ENCODE results near the gene DIRAS2.

Gene DIRAS2

DNA sequence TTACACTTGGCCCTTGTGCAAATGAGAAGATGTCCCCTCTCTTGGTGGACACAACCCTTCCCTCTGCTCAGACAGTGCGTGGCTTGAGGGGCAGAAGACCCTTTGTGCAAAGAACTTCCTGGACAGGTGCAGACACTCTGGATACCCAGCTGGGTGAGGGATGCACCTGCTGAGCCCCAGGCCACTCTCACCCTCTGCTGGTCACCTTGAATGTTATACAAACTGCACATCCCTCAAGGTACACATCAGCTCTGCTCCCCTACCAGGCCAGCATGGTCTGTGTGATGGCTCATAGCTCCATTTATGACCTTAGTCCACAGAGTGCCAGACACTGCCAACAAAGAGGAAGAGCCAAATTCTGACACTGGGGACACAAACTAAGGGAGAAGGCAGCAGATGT lies 3.1 kb upstream of the DIRAS2 start:
- H3K36me3 ChIP-seq, result no peaks in the 10 kb centered on the region
- H3K4me1 ChIP-seq, result no peaks in the 10 kb centered on the region
- no peak overlapping the region for H3K4me3 ChIP-seq (ENCODE audit: low read depth, low read length)
- DNase-seq, result no peak
- TF ChIP-seq, protein P1, sequence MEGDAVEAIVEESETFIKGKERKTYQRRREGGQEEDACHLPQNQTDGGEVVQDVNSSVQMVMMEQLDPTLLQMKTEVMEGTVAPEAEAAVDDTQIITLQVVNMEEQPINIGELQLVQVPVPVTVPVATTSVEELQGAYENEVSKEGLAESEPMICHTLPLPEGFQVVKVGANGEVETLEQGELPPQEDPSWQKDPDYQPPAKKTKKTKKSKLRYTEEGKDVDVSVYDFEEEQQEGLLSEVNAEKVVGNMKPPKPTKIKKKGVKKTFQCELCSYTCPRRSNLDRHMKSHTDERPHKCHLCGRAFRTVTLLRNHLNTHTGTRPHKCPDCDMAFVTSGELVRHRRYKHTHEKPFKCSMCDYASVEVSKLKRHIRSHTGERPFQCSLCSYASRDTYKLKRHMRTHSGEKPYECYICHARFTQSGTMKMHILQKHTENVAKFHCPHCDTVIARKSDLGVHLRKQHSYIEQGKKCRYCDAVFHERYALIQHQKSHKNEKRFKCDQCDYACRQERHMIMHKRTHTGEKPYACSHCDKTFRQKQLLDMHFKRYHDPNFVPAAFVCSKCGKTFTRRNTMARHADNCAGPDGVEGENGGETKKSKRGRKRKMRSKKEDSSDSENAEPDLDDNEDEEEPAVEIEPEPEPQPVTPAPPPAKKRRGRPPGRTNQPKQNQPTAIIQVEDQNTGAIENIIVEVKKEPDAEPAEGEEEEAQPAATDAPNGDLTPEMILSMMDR (IDR thresholded peaks at IDR 0.05; ENCODE audit: low read depth, low read length), result no peak
- H3K9me3 ChIP-seq, result no peaks in the 10 kb centered on the region; the same call in 1 of the 2 replicates
- H3K27me3 ChIP-seq, result peaks cover 17% of the 10 kb centered on the region

GRCh38 chr9:90641884-90642487 lies 638 bp downstream of the DIRAS2 start:
- no peak for DNase-seq
- peaks cover 8% of the 10 kb centered on the region for H3K27me3 ChIP-seq
- TF ChIP-seq, protein P1 (IDR thresholded peaks at IDR 0.05; ENCODE audit: low read depth, low read length), result no peak
- no peaks in the 10 kb centered on the region for H3K36me3 ChIP-seq
- peaks cover 4% of the 10 kb centered on the region for H3K4me1 ChIP-seq
- H3K9me3 ChIP-seq, result no peaks in the 10 kb centered on the region
- H3K4me3 ChIP-seq (ENCODE audit: low read depth, low read length), result peak overlapping the region; percentile 59

DNA sequence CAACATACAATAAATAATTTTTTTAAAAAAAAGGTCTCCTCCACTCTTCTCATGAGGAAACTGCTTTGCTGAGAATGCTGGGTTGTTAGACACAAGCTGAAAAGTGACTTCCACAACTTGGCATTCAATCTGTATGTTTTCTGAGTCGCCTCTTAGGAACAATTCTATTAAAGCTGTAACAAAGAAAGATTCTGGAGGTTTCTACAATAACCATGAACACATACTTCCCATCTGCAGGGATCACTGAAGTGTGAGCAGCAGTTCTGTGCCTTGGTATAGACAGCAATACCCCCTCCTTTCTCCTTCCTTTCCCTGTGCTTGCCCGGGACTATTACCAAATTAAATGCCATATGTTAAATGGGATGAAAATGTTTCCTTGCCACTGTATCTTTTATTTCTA lies 1.5 kb downstream of the DIRAS2 start:
- no peaks in the 10 kb centered on the region for H3K9me3 ChIP-seq
- H3K27me3 ChIP-seq, result peaks cover 8% of the 10 kb centered on the region
- no peaks in the 10 kb centered on the region for H3K36me3 ChIP-seq
- no peak overlapping the region for H3K4me3 ChIP-seq (ENCODE audit: low read depth, low read length)
- H3K4me1 ChIP-seq, result peaks cover 4% of the 10 kb centered on the region
- TF ChIP-seq, protein P1 (IDR thresholded peaks at IDR 0.05; ENCODE audit: low read depth, low read length), result no peak
- no peak for DNase-seq

DNA sequence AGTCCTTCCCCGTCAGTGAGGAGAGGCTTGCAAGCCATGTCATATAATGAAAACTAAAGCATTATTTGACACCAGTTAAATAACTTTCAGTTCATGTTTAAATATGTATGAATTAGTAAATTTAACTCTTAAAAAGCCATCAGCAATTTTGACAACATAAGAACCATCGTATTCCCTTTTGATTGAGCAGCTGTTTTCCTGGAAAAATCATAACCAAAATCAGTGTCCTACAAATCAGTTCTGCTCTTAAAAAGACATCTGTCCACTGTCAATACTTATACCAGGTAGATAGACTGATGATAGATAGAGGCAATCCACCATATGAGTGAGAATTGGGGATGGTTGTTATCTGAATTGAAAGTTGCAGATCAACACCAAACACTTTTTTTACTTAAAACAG lies 2.3 kb downstream of the DIRAS2 start:
- Histone ChIP-seq H3K36me3 (no peaks in the 10 kb centered on the region), H3K9me3 (no peaks in the 10 kb centered on the region), H3K4me1 (peaks cover 4% of the 10 kb centered on the region), H3K4me3 (ENCODE audit: low read depth, low read length) (no peak overlapping the region), H3K27me3 (peaks cover 8% of the 10 kb centered on the region)
- DNase-seq, result no peak
- TF ChIP-seq, protein P1 (IDR thresholded peaks at IDR 0.05; ENCODE audit: low read depth, low read length), result no peak

DNA sequence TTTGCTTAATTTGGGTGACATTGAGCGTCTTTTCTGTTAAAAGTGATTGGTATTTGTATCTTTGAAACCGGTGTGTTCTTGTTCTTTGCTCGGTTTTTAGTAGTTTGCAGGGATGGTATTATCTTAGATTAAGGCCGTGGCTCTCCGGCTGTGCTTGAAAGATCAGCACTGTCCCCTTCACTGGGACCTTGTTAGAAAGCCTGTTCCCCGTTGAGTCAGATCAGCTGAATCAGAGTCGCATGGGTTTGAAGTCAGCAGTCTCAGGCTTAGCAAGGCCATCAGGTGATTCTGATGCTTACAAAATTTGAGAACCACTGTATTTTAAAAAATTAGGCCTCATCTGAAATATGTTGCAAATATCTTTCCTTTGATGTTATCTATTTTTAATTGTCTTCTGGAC lies 5.0 kb downstream of the DIRAS2 start:
- TF ChIP-seq, protein P1 (IDR thresholded peaks at IDR 0.05; ENCODE audit: low read depth, low read length), result no peak
- H3K4me3 ChIP-seq (ENCODE audit: low read depth, low read length), result no peak overlapping the region
- H3K9me3 ChIP-seq, result no peaks in the 10 kb centered on the region
- no peak for DNase-seq
- H3K36me3 ChIP-seq, result no peaks in the 10 kb centered on the region
- H3K27me3 ChIP-seq, result peaks cover 5% of the 10 kb centered on the region
- H3K4me1 ChIP-seq, result peaks cover 4% of the 10 kb centered on the region

DNA sequence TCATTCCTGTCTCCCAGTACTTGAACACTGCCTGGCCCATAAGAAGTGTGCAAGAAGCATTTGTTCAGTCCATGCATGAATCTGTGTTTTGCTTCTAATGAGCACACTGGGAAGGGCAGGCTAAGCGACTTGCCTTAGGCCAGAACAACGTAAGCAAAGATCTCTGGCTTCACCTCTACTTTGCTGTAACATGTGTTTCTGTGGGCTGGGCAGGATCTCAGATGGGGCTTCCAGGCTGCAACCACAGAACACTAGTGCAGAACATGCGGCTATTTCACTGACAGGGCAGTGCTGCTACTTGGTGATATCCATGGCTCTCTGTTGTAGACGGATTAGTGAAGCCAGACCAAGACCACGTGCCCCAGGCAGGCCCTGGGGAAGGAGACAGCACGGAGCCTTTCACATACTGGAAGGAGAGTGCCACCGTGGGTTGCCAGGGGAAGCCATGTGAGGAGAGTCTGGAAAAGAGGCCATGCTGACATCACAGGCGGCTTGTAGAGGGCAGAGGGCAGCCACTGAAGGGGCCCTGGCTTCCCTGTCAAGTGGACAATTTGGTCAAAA lies 9.9 kb downstream of the DIRAS2 start:
- Histone ChIP-seq H3K4me1 (peaks cover 4% of the 10 kb centered on the region), H3K27me3 (no peaks in the 10 kb centered on the region), H3K9me3 (no peaks in the 10 kb centered on the region), H3K36me3 (no peaks in the 10 kb centered on the region), H3K4me3 (ENCODE audit: low read depth, low read length) (no peak overlapping the region)
- TF ChIP-seq, protein P1 (IDR thresholded peaks at IDR 0.05; ENCODE audit: low read depth, low read length), result no peak
- DNase-seq, result peak; percentile 39
